ENCODE results near the gene PPP1R14C.
A peak's percentile ranks its signal among the peaks of the same experiment; 100 is the strongest.
"Not testable (repeated sequence)": the region's sequence is repeated elsewhere in the genome, so short reads cannot be mapped to it uniquely, and the experiment has no call there.

Gene PPP1R14C

DNA sequence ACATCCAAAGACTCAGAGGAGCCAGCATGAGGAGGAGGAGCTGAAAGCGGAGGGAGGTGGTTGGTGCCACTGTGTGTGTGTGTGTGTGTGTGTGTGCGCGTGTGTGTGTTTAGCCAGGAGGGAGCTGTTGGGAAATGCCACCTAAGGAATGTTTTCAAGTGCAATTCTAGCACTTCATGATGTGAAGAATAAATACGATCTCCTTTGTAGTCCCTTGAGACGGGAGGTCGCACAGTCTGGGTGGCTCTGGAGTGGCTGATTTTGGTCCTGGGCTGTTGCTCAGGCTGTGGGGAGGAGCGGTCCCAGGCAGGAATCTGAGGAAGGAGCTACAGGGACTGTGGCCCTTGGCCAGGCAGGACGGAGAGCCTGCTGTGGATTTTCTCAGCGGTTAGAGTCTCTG, 93.7 kb downstream of the PPP1R14C start:
- Histone ChIP-seq H3K9ac (no peak overlapping the region), H3K27ac (no peak overlapping the region), H3K4me2 (ENCODE audit: low read length) (no peak overlapping the region), H3K27me3 (ENCODE audit: control insufficient read depth, insufficient read depth, low read length) (no peaks in the 10 kb centered on the region), H3K79me2 (no peaks in the 10 kb centered on the region), H3K4me1 (peaks cover 5% of the 10 kb centered on the region), H3K4me3 (ENCODE audit: low read depth, low read length) (no peak overlapping the region), H2AFZ (no peak overlapping the region), H3K9me3 (ENCODE audit: control insufficient read depth, low read length) (no peaks in the 10 kb centered on the region), H3K36me3 (ENCODE audit: control insufficient read depth, insufficient read depth, low read length) (no peaks in the 10 kb centered on the region)
- TF ChIP-seq, protein P1, sequence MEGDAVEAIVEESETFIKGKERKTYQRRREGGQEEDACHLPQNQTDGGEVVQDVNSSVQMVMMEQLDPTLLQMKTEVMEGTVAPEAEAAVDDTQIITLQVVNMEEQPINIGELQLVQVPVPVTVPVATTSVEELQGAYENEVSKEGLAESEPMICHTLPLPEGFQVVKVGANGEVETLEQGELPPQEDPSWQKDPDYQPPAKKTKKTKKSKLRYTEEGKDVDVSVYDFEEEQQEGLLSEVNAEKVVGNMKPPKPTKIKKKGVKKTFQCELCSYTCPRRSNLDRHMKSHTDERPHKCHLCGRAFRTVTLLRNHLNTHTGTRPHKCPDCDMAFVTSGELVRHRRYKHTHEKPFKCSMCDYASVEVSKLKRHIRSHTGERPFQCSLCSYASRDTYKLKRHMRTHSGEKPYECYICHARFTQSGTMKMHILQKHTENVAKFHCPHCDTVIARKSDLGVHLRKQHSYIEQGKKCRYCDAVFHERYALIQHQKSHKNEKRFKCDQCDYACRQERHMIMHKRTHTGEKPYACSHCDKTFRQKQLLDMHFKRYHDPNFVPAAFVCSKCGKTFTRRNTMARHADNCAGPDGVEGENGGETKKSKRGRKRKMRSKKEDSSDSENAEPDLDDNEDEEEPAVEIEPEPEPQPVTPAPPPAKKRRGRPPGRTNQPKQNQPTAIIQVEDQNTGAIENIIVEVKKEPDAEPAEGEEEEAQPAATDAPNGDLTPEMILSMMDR (IDR thresholded peaks at IDR 0.05) = no peak

DNA sequence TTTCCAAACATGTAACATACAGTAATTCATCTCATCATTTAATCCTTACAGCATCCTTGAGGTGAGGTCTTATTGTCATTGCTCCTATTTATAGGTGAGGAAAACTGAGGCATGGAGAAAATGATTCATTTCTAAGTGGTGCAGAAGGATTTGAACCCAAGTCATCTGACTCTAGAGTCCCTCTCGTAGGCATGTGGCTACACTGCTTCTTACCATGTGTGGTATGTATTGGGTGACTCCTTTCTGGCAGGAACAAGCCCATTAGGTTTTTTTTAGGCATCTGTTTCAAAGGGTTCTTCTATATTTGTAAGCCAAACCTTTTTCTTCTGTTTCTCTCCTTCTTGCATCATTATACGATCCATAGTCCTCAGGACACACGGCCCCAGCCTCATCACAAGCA, 94.8 kb downstream of the PPP1R14C start:
- Histone ChIP-seq H3K79me2 (no peaks in the 10 kb centered on the region), H3K27ac (no peak overlapping the region), H3K4me2 (ENCODE audit: low read length) (no peak overlapping the region), H3K9ac (no peak overlapping the region), H3K4me1 (peaks cover 5% of the 10 kb centered on the region), H3K4me3 (ENCODE audit: low read depth, low read length) (no peak overlapping the region), H3K36me3 (ENCODE audit: control insufficient read depth, insufficient read depth, low read length) (no peaks in the 10 kb centered on the region), H2AFZ (peak overlapping the region; percentile 72), H3K9me3 (ENCODE audit: control insufficient read depth, low read length) (no peaks in the 10 kb centered on the region), H3K27me3 (ENCODE audit: control insufficient read depth, insufficient read depth, low read length) (no peaks in the 10 kb centered on the region)
- TF ChIP-seq, protein P1 (IDR thresholded peaks at IDR 0.05) = no peak

DNA sequence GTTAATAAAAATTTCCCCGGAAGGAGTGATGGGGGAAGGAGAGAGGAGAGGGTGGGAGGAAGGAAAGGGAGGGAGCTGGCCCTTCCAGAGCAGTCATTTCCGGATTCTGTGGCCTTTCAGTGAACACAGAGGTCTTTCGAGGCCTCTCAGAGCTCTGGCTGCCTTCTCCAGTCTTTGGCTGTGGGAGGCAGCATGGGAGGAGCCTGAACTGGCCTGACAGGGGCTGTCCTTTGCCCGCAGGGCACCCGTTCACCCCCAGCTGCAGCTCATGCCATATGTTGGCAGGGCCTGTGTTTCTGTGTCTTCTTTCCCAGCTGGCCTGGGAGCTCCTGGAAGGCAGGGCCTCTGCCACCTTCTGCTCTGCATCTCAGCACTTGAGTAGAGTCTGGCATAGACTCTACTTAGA, 95.5 kb downstream of the PPP1R14C start:
- Histone ChIP-seq H3K4me2 (ENCODE audit: low read length) (no peak overlapping the region), H3K27ac (no peak overlapping the region), H3K79me2 (no peaks in the 10 kb centered on the region), H3K4me1 (peaks cover 5% of the 10 kb centered on the region), H2AFZ (peak overlapping the region; percentile 72), H3K9ac (no peak overlapping the region), H3K36me3 (ENCODE audit: control insufficient read depth, insufficient read depth, low read length) (no peaks in the 10 kb centered on the region), H3K9me3 (ENCODE audit: control insufficient read depth, low read length) (no peaks in the 10 kb centered on the region), H3K27me3 (ENCODE audit: control insufficient read depth, insufficient read depth, low read length) (no peaks in the 10 kb centered on the region), H3K4me3 (ENCODE audit: low read depth, low read length) (no peak overlapping the region)
- TF ChIP-seq, protein P1 (IDR thresholded peaks at IDR 0.05) = no peak

DNA sequence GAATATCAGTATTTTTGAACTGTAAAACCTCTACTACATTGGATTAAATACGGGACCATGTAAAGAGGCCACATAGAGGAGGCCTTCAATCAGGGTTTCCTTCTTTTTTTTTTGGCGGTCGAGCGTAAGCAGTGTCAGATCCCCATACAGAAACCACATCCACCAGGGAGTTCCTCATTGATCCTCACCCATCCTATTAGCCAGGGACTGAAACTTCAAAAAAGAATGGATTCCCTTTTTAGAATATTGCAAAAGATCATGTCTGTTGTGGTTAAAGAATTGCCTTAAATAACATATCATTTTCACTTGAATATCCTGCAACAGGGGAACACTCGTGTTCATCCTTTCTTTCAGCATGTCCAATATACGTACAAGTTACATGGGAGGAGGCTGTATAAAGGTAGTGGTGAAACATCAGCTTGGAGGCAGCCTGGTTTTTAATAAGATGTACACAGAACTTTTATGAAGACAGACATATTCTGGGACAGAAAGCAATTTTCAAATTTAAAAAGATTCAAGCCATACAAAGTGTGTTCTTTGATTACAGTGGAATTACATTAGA, 96.1 kb downstream of the PPP1R14C start:
- Histone ChIP-seq H3K9me3 (ENCODE audit: control insufficient read depth, low read length) (no peaks in the 10 kb centered on the region), H2AFZ (peak overlapping the region; percentile 72), H3K9ac (no peak overlapping the region), H3K36me3 (ENCODE audit: control insufficient read depth, insufficient read depth, low read length) (no peaks in the 10 kb centered on the region), H3K27me3 (ENCODE audit: control insufficient read depth, insufficient read depth, low read length) (no peaks in the 10 kb centered on the region), H3K27ac (no peak overlapping the region), H3K4me1 (peaks cover 5% of the 10 kb centered on the region), H3K4me3 (ENCODE audit: low read depth, low read length) (no peak overlapping the region), H3K4me2 (ENCODE audit: low read length) (no peak overlapping the region), H3K79me2 (no peaks in the 10 kb centered on the region)
- TF ChIP-seq, protein P1 (IDR thresholded peaks at IDR 0.05) = no peak

DNA sequence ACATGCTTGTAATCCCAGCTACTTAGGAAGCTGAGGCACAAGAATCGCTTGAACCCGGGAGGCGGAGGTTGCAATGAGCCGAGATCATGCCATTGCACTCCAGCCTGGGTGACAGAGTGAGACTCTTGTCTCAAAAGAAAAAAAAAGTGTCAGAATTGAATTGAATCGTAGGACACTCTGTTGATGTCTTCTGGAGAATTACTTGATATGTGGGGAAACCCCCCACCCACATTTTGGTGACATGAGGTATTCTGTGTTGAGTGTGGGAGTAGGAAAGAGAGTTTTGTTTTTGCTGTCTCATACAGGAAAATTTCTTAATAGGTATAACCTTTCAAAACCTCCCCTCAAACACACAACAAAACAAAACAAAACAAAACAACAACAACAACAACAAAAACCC, 98.9 kb downstream of the PPP1R14C start:
- H3K79me2 ChIP-seq; H3K4me2 ChIP-seq (ENCODE audit: low read length); H3K9ac ChIP-seq; H3K27me3 ChIP-seq (ENCODE audit: control insufficient read depth, insufficient read depth, low read length); H3K4me3 ChIP-seq (ENCODE audit: low read depth, low read length); H3K4me1 ChIP-seq; H3K36me3 ChIP-seq (ENCODE audit: control insufficient read depth, insufficient read depth, low read length); H3K27ac ChIP-seq; H2AFZ ChIP-seq; H3K9me3 ChIP-seq (ENCODE audit: control insufficient read depth, low read length): not testable (repeated sequence)

Measured in parathyroid adenoma (tissue), 2 donors.